Smooth muscle cell (in vitro differentiated cells): ENCODE data around the gene CRTC2. TPM values are rescaled to one million over a fixed set of nuclear protein-coding genes. Genes with fewer than 3 reads are reported as not detected.

Source experiments
- DNase-seq: peaks from one replicate; lab custom pipeline; 2025; ENCODE audit not compliant: unreplicated experiment; lab: John Stamatoyannopoulos, UW
- H2AFZ ChIP-seq: fragments of 200-600 bp; sonication (generic); 2 replicates; pipeline ENCODE4 v1.6.0; 2016; ENCODE audit warnings: antibody characterized with exemption, low read depth, mild to moderate bottlenecking
- H3F3A ChIP-seq: fragments of 200-600 bp; sonication (generic); 2 replicates; pipeline ENCODE4 v1.6.0; 2017; ENCODE audit warnings: antibody characterized with exemption, low read depth
- H3K27ac ChIP-seq: fragments of 200-600 bp; sonication (generic); 2 replicates; pipeline ENCODE4 v1.5.1; 2016; ENCODE audit warnings: low read depth, mild to moderate bottlenecking
- H3K27me3 ChIP-seq: fragments of 200-600 bp; sonication (generic); 2 replicates; pipeline ENCODE4 v1.6.1; 2016; ENCODE audit warnings: low read depth, mild to moderate bottlenecking
- H3K36me3 ChIP-seq: fragments of 200-600 bp; sonication (generic); 2 replicates; pipeline ENCODE4 v1.5.1; 2016; ENCODE audit warnings: low read depth
- H3K4me1 ChIP-seq: fragments of 200-600 bp; sonication (generic); 2 replicates; pipeline ENCODE4 v1.5.1; 2016; ENCODE audit warnings: low read depth
- H3K4me2 ChIP-seq: fragments of 200-600 bp; sonication (generic); 2 replicates; pipeline ENCODE4 v1.6.0; 2016; ENCODE audit warnings: mild to moderate bottlenecking
- H3K4me3 ChIP-seq: fragments of 200-600 bp; sonication (generic); 2 replicates; pipeline ENCODE4 v1.5.1; 2016; ENCODE audit warnings: mild to moderate bottlenecking
- H3K79me2 ChIP-seq: fragments of 200-600 bp; sonication (generic); 2 replicates; pipeline ENCODE4 v1.6.0; 2016; ENCODE audit warnings: low read depth, mild to moderate bottlenecking
- H3K9ac ChIP-seq: fragments of 200-600 bp; sonication (generic); 2 replicates; pipeline ENCODE4 v1.6.0; 2016; ENCODE audit warnings: low read depth
- H3K9me3 ChIP-seq: fragments of 200-600 bp; sonication (generic); replicated peaks from 2 replicates; pipeline ENCODE4 v1.5.1; 2016; ENCODE audit warnings: low read depth
- H4K20me1 ChIP-seq: fragments of 200-600 bp; sonication (generic); 2 replicates; pipeline ENCODE4 v1.6.0; 2016; ENCODE audit warnings: low read depth
- CTCF ChIP-seq: fragments of 200-600 bp; sonication (generic); IDR thresholded peaks from 2 replicates; pipeline ENCODE4 v1.5.1; 2017; ENCODE audit warnings: borderline replicate concordance, mild to moderate bottlenecking, antibody characterized with exemption; ENCODE audit not compliant: insufficient read depth, poor library complexity, severe bottlenecking
- WGBS: methylation state at CpG from one replicate; pipeline ENCODE4 v1.1.7; 2016; ENCODE audit warnings: low lambda C conversion rate; 5-methylcytosine and 5-hydroxymethylcytosine counted together
- polyA plus RNA-seq: library from polyadenylated mRNA; unstranded; fragments of >200 nt; fragmentation: Nextera tagmentation; extraction: Ambion mirVana; gene quantifications from 2 replicates; pipeline ENCODE4 v1.2.1, GENCODE V29; 2016
- total RNA-seq: library from RNA; depleted of rRNA; stranded (reverse); fragments of >200 nt; gene quantifications from 2 replicates; pipeline ENCODE4 v1.2.3, GENCODE V29; 2014

CRTC2 gene
- total and polyA plus RNA-seq, 2 experiments from 2014 or later, result 9.9 to 24.6 TPM

GRCh38 chr1:153921080-153921802 lies 37.2 kb downstream of the CRTC2 start:
- Histone ChIP-seq H3K4me1 (peaks cover 17% of the 10 kb centered on the region), H3K79me2 (peaks cover 64% of the 10 kb centered on the region), H3K27me3 (no peaks in the 10 kb centered on the region), H3K9ac (peak overlapping the region; percentile 95), H4K20me1 (peaks cover 60% of the 10 kb centered on the region), H3K4me2 (peak overlapping the region; percentile 93), H3K27ac (no peak overlapping the region), H2AFZ (no peak overlapping the region), H3K36me3 (no peaks in the 10 kb centered on the region), H3F3A (no peaks in the 10 kb centered on the region), H3K9me3 (no peaks in the 10 kb centered on the region), H3K4me3 (peak overlapping the region; percentile 86)
- 49% methylated on average over 3 of the region's 3 CpGs for WGBS
- DNase-seq, result no peak
- no peak for TF ChIP-seq CTCF

GRCh38 chr1:153919876-153920852 lies 38.2 kb downstream of the CRTC2 start:
- H2AFZ ChIP-seq, result no peak overlapping the region
- no peaks in the 10 kb centered on the region for H3F3A ChIP-seq
- H4K20me1 ChIP-seq, result peaks cover 71% of the 10 kb centered on the region
- no peak overlapping the region for H3K9ac ChIP-seq
- H3K4me1 ChIP-seq, result peaks cover 17% of the 10 kb centered on the region
- H3K27me3 ChIP-seq, result no peaks in the 10 kb centered on the region
- 49% methylated on average over 4 of the region's 4 CpGs for WGBS
- peaks cover 75% of the 10 kb centered on the region for H3K79me2 ChIP-seq
- no peak for DNase-seq
- no peak overlapping the region for H3K4me3 ChIP-seq
- H3K9me3 ChIP-seq, result no peaks in the 10 kb centered on the region
- TF ChIP-seq CTCF, result no peak
- H3K27ac ChIP-seq, result no peak overlapping the region
- no peaks in the 10 kb centered on the region for H3K36me3 ChIP-seq
- peak overlapping the region; percentile 93 for H3K4me2 ChIP-seq

- Histone ChIP-seq H3K9me3 (no peaks in the 10 kb centered on the region), H2AFZ (no peak overlapping the region), H3K4me2 (no peak overlapping the region), H3K79me2 (peaks cover 100% of the 10 kb centered on the region), H3K36me3 (no peaks in the 10 kb centered on the region), H3K9ac (no peak overlapping the region), H4K20me1 (peaks cover 100% of the 10 kb centered on the region), H3K4me3 (no peak overlapping the region), H3K27me3 (no peaks in the 10 kb centered on the region), H3K4me1 (peaks cover 14% of the 10 kb centered on the region), H3K27ac (no peak overlapping the region), H3F3A (no peaks in the 10 kb centered on the region)
- no peak for TF ChIP-seq CTCF
- no peak for DNase-seq
- WGBS, result 95% methylated on average over 4 of the region's 4 CpGs
Observed at GRCh38 chr1:153916297-153916696, 42.1 kb downstream of the CRTC2 start.
